Measurements from ENCODE around the gene SFXN4. TPM values are rescaled to one million over a fixed set of nuclear protein-coding genes. Genes with fewer than 3 reads are reported as not detected.
"Not testable (repeated sequence)": the region's sequence is repeated elsewhere in the genome, so short reads cannot be mapped to it uniquely, and the experiment has no call there.

Gene SFXN4
- total and polyA plus RNA-seq, 2 experiments from 2014 or later, result 18.6 to 22.3 TPM

DNA sequence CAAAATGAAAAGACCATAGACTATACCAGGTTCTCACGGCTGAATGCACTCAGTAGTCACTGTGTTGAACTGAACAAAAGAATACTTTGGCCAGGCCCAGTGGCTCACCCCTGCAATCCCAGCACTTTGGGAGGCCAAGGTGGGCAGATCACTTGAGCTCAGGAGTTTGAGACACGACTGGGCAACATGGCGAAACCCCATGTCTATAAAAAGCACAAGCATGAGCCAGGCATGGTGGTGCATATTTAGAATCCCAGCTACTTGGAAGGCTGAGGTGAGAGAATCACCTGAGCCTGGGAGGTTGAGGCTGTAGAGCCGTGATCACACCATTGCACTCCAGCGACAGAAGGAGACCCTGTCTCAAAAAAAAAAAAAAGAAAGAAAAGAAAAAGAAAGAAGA lies 12.5 kb downstream of the SFXN4 start:
- H3K27me3 ChIP-seq (ENCODE audit: insufficient read depth), result no peaks in the 10 kb centered on the region
- H3K9me2 ChIP-seq (ENCODE audit: insufficient read depth), result no peaks in the 10 kb centered on the region
- H3F3A ChIP-seq (replicated peaks; ENCODE audit: low read depth), result no peaks in the 10 kb centered on the region
- H3K4me2 ChIP-seq, result no peak overlapping the region
- no peaks in the 10 kb centered on the region for H3K79me2 ChIP-seq (replicated peaks; ENCODE audit: insufficient read depth)
- H3K36me3 ChIP-seq (ENCODE audit: insufficient read depth), result no peaks in the 10 kb centered on the region
- Mint-ChIP-seq H3K4me1 (no peaks in the 10 kb centered on the region), H3K36me3 (ENCODE audit: low read depth) (peaks cover 57% of the 10 kb centered on the region), H3K4me3 (no peak overlapping the region), H3K9me3 (no peaks in the 10 kb centered on the region), H3K27me3 (ENCODE audit: insufficient read depth, low read depth, poor library complexity) (no peaks in the 10 kb centered on the region), H3K27ac (no peak overlapping the region)
- H3K27ac ChIP-seq (ENCODE audit: low read depth), result no peak overlapping the region
- no peaks in the 10 kb centered on the region for H4K20me1 ChIP-seq (replicated peaks; ENCODE audit: insufficient read depth)
- no peaks in the 10 kb centered on the region for H3K4me1 ChIP-seq (ENCODE audit: insufficient read depth)
- no peak for TF ChIP-seq ZNF114 (CRISPR knock-in tag; IDR thresholded peaks at IDR 0.05)
- TF ChIP-seq JUNB (IDR thresholded peaks at IDR 0.05; ENCODE audit: unreplicated experiment), result no peak
- TF ChIP-seq CREB1 (CRISPR knock-in tag; IDR thresholded peaks at IDR 0.05; ENCODE audit: low read depth), result no peak
- ATAC-seq, result no peak
- H2AFZ ChIP-seq, result no peak overlapping the region
- DNase-seq (ENCODE audit: low spot score), result no peak
- H3K4me3 ChIP-seq, result no peak overlapping the region

DNA sequence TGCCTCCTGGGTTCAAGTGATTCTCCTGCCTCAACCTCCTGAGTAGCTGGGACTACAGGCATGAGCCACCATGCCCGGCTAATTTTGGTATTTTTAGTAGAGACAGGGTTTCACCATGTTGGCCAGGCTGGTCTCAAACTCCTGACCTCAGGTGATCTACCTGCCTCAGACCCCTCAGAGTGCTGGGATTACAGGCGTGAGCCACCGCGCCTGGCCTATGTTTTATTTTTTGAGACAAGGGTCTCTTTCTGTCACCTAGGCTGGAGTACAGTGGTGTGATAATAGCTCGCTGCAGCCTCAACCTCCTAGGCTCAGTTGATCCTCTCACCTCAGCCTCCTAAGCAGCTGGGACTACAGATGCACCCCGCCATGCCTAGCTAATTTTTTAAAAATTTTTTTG lies 13.9 kb downstream of the SFXN4 start:
- H3K27ac Mint-ChIP-seq; ATAC-seq; H2AFZ ChIP-seq; H3K36me3 ChIP-seq (ENCODE audit: insufficient read depth); H3K27me3 ChIP-seq (ENCODE audit: insufficient read depth); H3K4me2 ChIP-seq; H3K27me3 Mint-ChIP-seq (ENCODE audit: insufficient read depth, low read depth, poor library complexity); DNase-seq (ENCODE audit: low spot score); H3K9me3 Mint-ChIP-seq; H4K20me1 ChIP-seq (replicated peaks; ENCODE audit: insufficient read depth); H3K4me3 ChIP-seq; H3F3A ChIP-seq (replicated peaks; ENCODE audit: low read depth); H3K4me1 Mint-ChIP-seq; H3K27ac ChIP-seq (ENCODE audit: low read depth); H3K4me3 Mint-ChIP-seq; H3K79me2 ChIP-seq (replicated peaks; ENCODE audit: insufficient read depth); H3K9me2 ChIP-seq (ENCODE audit: insufficient read depth); H3K4me1 ChIP-seq (ENCODE audit: insufficient read depth): not testable (repeated sequence)
- peaks cover 50% of the 10 kb centered on the region for H3K36me3 Mint-ChIP-seq (ENCODE audit: low read depth)

DNA sequence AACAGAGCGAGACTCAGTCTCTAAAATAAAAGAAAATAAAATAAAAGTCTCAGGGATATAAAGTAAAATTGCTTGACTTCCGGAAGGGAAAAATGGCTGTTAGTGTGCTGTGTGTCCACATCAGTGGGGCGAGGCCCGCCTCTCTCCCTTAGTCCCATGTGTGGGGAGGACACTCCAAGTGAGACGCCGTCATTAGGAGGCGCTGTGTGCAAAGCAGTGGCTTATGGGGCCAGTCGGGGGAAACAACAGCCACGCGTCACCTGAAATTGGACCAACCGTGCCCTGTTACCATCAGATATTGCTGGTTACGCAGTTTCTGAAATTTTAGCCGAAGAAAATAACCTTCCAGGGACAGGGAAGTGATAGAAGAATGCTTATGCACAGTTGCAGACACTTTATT lies 15.8 kb downstream of the SFXN4 start:
- H3K36me3 Mint-ChIP-seq (ENCODE audit: low read depth), result peaks cover 36% of the 10 kb centered on the region
- no peak overlapping the region for H3K4me2 ChIP-seq
- no peaks in the 10 kb centered on the region for H3K79me2 ChIP-seq (replicated peaks; ENCODE audit: insufficient read depth)
- H3K4me3 Mint-ChIP-seq, result no peak overlapping the region
- H3K9me3 Mint-ChIP-seq, result no peaks in the 10 kb centered on the region
- H3K36me3 ChIP-seq (ENCODE audit: insufficient read depth), result no peaks in the 10 kb centered on the region
- H3K27ac Mint-ChIP-seq, result no peak overlapping the region
- H3K27me3 ChIP-seq (ENCODE audit: insufficient read depth), result no peaks in the 10 kb centered on the region
- H3K4me1 Mint-ChIP-seq, result no peaks in the 10 kb centered on the region
- H4K20me1 ChIP-seq (replicated peaks; ENCODE audit: insufficient read depth), result no peaks in the 10 kb centered on the region
- H3K27ac ChIP-seq (ENCODE audit: low read depth), result no peak overlapping the region
- no peak overlapping the region for H3K4me3 ChIP-seq
- no peaks in the 10 kb centered on the region for H3F3A ChIP-seq (replicated peaks; ENCODE audit: low read depth)
- no peaks in the 10 kb centered on the region for H3K27me3 Mint-ChIP-seq (ENCODE audit: insufficient read depth, low read depth, poor library complexity)
- peak; percentile 68 for DNase-seq (ENCODE audit: low spot score)
- TF ChIP-seq CREB1 (CRISPR knock-in tag; IDR thresholded peaks at IDR 0.05; ENCODE audit: low read depth) (no peak), EZH2phosphoT487 (IDR thresholded peaks at IDR 0.05; ENCODE audit: unreplicated experiment) (no peak)
- TF ChIP-seq, protein P1, sequence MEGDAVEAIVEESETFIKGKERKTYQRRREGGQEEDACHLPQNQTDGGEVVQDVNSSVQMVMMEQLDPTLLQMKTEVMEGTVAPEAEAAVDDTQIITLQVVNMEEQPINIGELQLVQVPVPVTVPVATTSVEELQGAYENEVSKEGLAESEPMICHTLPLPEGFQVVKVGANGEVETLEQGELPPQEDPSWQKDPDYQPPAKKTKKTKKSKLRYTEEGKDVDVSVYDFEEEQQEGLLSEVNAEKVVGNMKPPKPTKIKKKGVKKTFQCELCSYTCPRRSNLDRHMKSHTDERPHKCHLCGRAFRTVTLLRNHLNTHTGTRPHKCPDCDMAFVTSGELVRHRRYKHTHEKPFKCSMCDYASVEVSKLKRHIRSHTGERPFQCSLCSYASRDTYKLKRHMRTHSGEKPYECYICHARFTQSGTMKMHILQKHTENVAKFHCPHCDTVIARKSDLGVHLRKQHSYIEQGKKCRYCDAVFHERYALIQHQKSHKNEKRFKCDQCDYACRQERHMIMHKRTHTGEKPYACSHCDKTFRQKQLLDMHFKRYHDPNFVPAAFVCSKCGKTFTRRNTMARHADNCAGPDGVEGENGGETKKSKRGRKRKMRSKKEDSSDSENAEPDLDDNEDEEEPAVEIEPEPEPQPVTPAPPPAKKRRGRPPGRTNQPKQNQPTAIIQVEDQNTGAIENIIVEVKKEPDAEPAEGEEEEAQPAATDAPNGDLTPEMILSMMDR (conservative IDR thresholded peaks at IDR 0.05; ENCODE audit: low read depth in 2 of 2), result peak; percentile 54 to 90
- no peaks in the 10 kb centered on the region for H3K9me2 ChIP-seq (ENCODE audit: insufficient read depth)
- no peaks in the 10 kb centered on the region for H3K4me1 ChIP-seq (ENCODE audit: insufficient read depth)
- ATAC-seq, result peak; percentile 94
- H2AFZ ChIP-seq, result no peak overlapping the region
